CD4-positive, alpha-beta T cell treated with Interleukin-15 for 4 hours (primary cell): ENCODE results near the gene PLBD2.

Experiments
- DNase-seq: peaks from one replicate; pipeline ENCODE4 v3.0.0-alpha.2; 2020; ENCODE audit warnings: low spot score

PLBD2 gene

GRCh38 chr12:113393749-113394148, 35.4 kb downstream of the PLBD2 start:
- no peak for DNase-seq

GRCh38 chr12:113395119-113395518, 36.7 kb downstream of the PLBD2 start:
- no peak for DNase-seq

- DNase-seq, result no peak
Observed at GRCh38 chr12:113396200-113396599, 37.8 kb downstream of the PLBD2 start.

- DNase-seq, result no peak
Observed at GRCh38 chr12:113396828-113397496, 38.6 kb downstream of the PLBD2 start.

GRCh38 chr12:113397497-113398197, 39.3 kb downstream of the PLBD2 start:
- no peak for DNase-seq

GRCh38 chr12:113398346-113399290, 40.2 kb downstream of the PLBD2 start:
- DNase-seq, result no peak

GRCh38 chr12:113399490-113399889, 41.1 kb downstream of the PLBD2 start:
- no peak for DNase-seq

GRCh38 chr12:113400362-113400761, 42.0 kb downstream of the PLBD2 start:
- DNase-seq, result no peak

GRCh38 chr12:113401066-113402000, 42.9 kb downstream of the PLBD2 start:
- no peak for DNase-seq

GRCh38 chr12:113402586-113403260, 44.3 kb downstream of the PLBD2 start:
- no peak for DNase-seq

GRCh38 chr12:113403435-113404415, 45.3 kb downstream of the PLBD2 start, which contains the start of gene SDS:
Gene SDS (minus strand): TSS chr12:113403887. CDS start chr12:113399708, 4,179 bp downstream.
- no peak for DNase-seq

GRCh38 chr12:113405694-113406093, 47.3 kb downstream of the PLBD2 start:
- DNase-seq, result no peak

GRCh38 chr12:113407931-113408600, 49.7 kb downstream of the PLBD2 start:
- DNase-seq, result no peak

GRCh38 chr12:113408756-113409298, 50.4 kb downstream of the PLBD2 start:
- no peak for DNase-seq

- no peak for DNase-seq
Observed at GRCh38 chr12:113409462-113410124, 51.2 kb downstream of the PLBD2 start.

- no peak for DNase-seq
Observed at GRCh38 chr12:113413488-113413939, 55.1 kb downstream of the PLBD2 start.

GRCh38 chr12:113414519-113415038, 56.2 kb downstream of the PLBD2 start:
- DNase-seq, result no peak
